Mammary epithelial cell (primary cell): ENCODE measurements around the gene TRMT2A.

ENCODE experiments used
- CTCF ChIP-seq, 2 donors: IDR thresholded peaks in 1 of 2; conservative IDR thresholded peaks in 1 of 2; 2 replicates each; pipeline ENCODE4 v1.5.1; 2011 to 2012; ENCODE audit warnings: inconsistent platforms in 2 of 2, low read length in 2 of 2, mild to moderate bottlenecking in 2 of 2, control low read depth in 1 of 2, low read depth in 1 of 2; ENCODE audit not compliant: insufficient read depth in 1 of 2; ENCODE audit errors: extremely low read depth in 1 of 2
- EZH2 ChIP-seq: IDR thresholded peaks from 2 replicates; pipeline ENCODE4 v1.6.1; 2012; ENCODE audit warnings: low read length, inconsistent platforms, borderline replicate concordance

GRCh38 chr22:20115691-20116375 is 1.2 kb downstream of the TRMT2A start, which contains the start of gene RANBP1:
- TF ChIP-seq CTCF (conservative IDR thresholded peaks at IDR 0.05 in 1 of 2, IDR thresholded peaks at IDR 0.05 in 1 of 2; ENCODE audit: extremely low read depth in 1 of 2, insufficient read depth in 1 of 2, low read depth in 1 of 2, low read length in 2 of 2) = no peak
- TF ChIP-seq EZH2 = no peak
